Large intestine (tissue), 3 donors: Measurements from ENCODE around the gene PDIA6. TPM values are rescaled to one million over a fixed set of nuclear protein-coding genes. Genes with fewer than 3 reads are reported as not detected.

Source experiments
- DNase-seq, 2 donors: peaks; one replicate each; pipeline versions ENCODE4 v3.0.0 to v3.0.0-alpha.2; 2013
- H3K27ac ChIP-seq: one replicate; pipeline ENCODE4 v1.5.1; 2013; ENCODE audit warnings: low read length
- H3K27me3 ChIP-seq: 2 replicates; pipeline ENCODE4 v1.6.1; 2013; ENCODE audit warnings: low read length; ENCODE audit not compliant: control insufficient read depth, insufficient read depth
- H3K36me3 ChIP-seq: 2 replicates; pipeline ENCODE4 v1.6.1; 2013; ENCODE audit warnings: low read length; ENCODE audit not compliant: control insufficient read depth, insufficient read depth
- H3K4me1 ChIP-seq: one replicate; pipeline ENCODE4 v1.6.1; 2013; ENCODE audit warnings: low read length; ENCODE audit not compliant: control insufficient read depth, insufficient read depth
- H3K4me3 ChIP-seq: one replicate; pipeline ENCODE4 v1.5.1; 2013; ENCODE audit warnings: low read length
- H3K9me3 ChIP-seq: one replicate; pipeline ENCODE4 v1.6.1; 2013; ENCODE audit warnings: mild to moderate bottlenecking, low read depth, low read length, moderate library complexity; ENCODE audit not compliant: control insufficient read depth
- whole genome bisulfite sequencing: methylation state at CpG from one replicate; pipeline ENCODE4 v1.1.5; 2013; ENCODE audit warnings: low lambda C conversion rate; ENCODE audit not compliant: insufficient coverage; 5-methylcytosine and 5-hydroxymethylcytosine counted together
- polyA plus RNA-seq: library from polyadenylated mRNA; unstranded; fragments of 120-200 nt; gene quantifications from one replicate; pipeline ENCODE4 v1.2.1, GENCODE V29; 2013

PDIA6 gene
- polyA plus RNA-seq, 1 donor, result 258 TPM

DNA sequence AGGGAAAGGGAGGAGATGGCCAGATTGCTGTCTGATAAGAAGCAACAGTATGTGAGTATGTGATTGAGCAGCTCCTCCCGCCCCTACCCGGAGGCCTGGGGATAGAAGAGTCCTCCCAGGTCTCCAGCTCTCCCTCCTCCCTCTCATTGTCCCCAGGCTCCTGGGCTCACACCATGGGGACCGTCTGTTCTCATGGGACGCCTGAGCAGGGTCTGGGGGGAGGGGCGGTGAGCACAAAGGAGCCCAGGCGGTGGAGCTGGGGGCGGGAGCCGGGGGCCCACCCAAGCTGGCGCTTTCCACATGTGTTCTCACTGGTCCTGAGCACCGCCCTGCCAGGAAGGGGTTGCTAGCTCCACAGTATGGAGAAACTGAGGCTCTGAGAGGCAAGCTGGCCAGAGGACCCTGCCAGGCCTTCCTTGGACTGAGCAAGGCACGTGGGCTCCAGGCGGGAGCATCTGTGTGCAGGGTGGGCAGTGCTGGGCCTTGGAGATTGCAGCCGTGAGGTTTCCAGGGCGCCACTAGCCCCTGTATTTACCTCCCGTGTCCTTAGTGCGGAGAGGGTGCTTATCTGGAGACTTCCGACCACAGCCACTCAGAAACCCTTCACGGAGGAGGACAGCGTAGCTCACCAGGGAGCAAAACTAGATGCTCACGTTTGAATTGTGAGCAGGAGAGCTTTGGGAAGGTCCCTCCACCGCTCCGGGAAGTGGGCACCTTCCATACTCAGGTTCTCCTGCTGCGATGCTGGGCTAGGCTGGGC, 37.4 kb downstream of the PDIA6 start:
- peaks cover 31% of the 10 kb centered on the region for H3K4me1 ChIP-seq
- peak in 1 of 2 donors; percentile 62 for DNase-seq
- H3K4me3 ChIP-seq, result no peak overlapping the region
- no peaks in the 10 kb centered on the region for H3K9me3 ChIP-seq
- peak overlapping the region; percentile 86 for H3K27ac ChIP-seq
- H3K36me3 ChIP-seq, result peaks cover 23% of the 10 kb centered on the region
- no peaks in the 10 kb centered on the region for H3K27me3 ChIP-seq
- no CpG with 5 or more reads among the region's 23 CpGs for WGBS

DNA sequence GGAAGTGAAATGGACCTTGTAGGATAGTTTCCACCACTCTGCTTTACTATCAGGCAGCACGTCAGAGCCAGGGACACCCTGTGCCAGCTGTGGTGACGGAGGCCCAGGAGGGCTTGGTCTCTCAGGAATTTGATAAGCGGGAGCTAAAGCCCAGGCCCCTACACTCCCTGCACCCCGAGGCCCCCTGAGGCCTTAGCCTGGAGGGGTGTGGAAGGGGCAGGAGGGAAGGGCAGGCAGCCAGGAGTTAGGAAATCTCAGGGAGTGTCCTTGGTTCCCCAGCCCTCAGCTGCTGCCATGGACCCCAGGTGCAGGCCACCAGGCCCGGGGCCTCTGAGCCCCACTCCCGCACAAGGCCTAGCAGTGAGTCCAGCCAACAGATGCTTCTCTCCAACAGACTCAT, 38.2 kb downstream of the PDIA6 start:
- Histone ChIP-seq H3K36me3 (peaks cover 18% of the 10 kb centered on the region), H3K9me3 (no peaks in the 10 kb centered on the region), H3K27me3 (no peaks in the 10 kb centered on the region), H3K27ac (peak overlapping the region; percentile 86), H3K4me3 (no peak overlapping the region), H3K4me1 (peaks cover 31% of the 10 kb centered on the region)
- no CpG with 5 or more reads among the region's 6 CpGs for WGBS
- peak; percentile 91 to 95 for DNase-seq

DNA sequence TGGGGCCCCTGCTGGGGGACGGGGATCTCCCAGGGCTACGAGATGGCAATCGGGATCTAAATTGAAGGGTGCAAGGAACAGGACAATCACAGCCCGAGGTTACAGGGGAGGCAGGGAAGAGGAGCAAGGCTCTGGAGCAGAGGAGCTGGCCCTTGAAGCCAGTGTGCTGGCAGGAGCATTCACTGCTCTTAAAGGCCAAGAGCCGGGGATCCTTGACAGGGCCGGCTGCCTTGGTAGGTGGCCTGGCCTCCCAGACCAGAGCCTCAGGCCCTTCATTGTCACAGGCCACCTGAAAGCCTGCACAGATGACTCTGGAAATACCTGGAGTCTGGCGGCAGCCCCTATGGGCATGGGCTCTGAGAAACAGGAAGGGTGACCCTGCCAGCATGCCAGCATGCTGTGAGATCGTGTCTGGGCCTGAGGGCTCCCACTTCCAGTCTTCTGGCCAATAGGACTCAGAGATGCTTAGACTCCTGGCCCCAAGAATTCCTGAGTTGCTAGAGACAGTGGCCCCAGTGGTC, 38.7 kb downstream of the PDIA6 start:
- DNase-seq, result peak; percentile 52 to 81
- WGBS, result no CpG with 5 or more reads among the region's 8 CpGs
- Histone ChIP-seq H3K27ac (peak overlapping the region; percentile 86), H3K27me3 (no peaks in the 10 kb centered on the region), H3K4me3 (no peak overlapping the region), H3K9me3 (no peaks in the 10 kb centered on the region), H3K4me1 (peaks cover 31% of the 10 kb centered on the region), H3K36me3 (peaks cover 17% of the 10 kb centered on the region)

DNA sequence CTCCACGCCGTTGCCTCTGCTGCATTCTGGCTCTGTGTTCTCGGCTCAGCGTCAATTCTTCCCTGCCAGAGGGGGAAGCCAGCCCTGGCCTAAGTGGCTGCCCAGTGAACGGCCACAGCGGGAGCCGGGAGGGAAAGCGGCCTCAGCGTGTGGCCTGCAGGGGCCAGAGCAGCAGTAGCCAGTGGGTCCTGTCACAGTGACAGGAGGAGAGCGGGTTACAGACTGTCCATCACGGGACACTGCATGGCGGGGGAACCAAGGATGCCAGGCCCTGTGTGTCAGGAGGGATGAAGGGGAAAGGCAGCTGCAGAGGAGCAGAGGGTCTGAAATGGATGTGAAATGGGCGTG, 39.7 kb downstream of the PDIA6 start:
- DNase-seq, result no peak
- Histone ChIP-seq H3K4me3 (no peak overlapping the region), H3K4me1 (peaks cover 31% of the 10 kb centered on the region), H3K36me3 (peaks cover 6% of the 10 kb centered on the region), H3K27me3 (no peaks in the 10 kb centered on the region), H3K9me3 (no peaks in the 10 kb centered on the region), H3K27ac (no peak overlapping the region)
- no CpG with 5 or more reads among the region's 13 CpGs for WGBS

- no peak for DNase-seq
- Histone ChIP-seq H3K27me3 (no peaks in the 10 kb centered on the region), H3K9me3 (no peaks in the 10 kb centered on the region), H3K27ac (no peak overlapping the region), H3K4me1 (peaks cover 31% of the 10 kb centered on the region), H3K36me3 (peaks cover 1% of the 10 kb centered on the region), H3K4me3 (no peak overlapping the region)
- no CpG with 5 or more reads among the region's 12 CpGs for WGBS
These were observed 40.3 kb downstream of the PDIA6 start for GRCh38 chr2:10772201-10772867.

GRCh38 chr2:10771786-10772185, 40.8 kb downstream of the PDIA6 start:
- Histone ChIP-seq H3K36me3 (no peaks in the 10 kb centered on the region), H3K4me1 (peaks cover 31% of the 10 kb centered on the region), H3K27me3 (no peaks in the 10 kb centered on the region), H3K9me3 (no peaks in the 10 kb centered on the region), H3K27ac (no peak overlapping the region), H3K4me3 (no peak overlapping the region)
- no peak for DNase-seq
- no CpG with 5 or more reads among the region's 13 CpGs for WGBS

DNA sequence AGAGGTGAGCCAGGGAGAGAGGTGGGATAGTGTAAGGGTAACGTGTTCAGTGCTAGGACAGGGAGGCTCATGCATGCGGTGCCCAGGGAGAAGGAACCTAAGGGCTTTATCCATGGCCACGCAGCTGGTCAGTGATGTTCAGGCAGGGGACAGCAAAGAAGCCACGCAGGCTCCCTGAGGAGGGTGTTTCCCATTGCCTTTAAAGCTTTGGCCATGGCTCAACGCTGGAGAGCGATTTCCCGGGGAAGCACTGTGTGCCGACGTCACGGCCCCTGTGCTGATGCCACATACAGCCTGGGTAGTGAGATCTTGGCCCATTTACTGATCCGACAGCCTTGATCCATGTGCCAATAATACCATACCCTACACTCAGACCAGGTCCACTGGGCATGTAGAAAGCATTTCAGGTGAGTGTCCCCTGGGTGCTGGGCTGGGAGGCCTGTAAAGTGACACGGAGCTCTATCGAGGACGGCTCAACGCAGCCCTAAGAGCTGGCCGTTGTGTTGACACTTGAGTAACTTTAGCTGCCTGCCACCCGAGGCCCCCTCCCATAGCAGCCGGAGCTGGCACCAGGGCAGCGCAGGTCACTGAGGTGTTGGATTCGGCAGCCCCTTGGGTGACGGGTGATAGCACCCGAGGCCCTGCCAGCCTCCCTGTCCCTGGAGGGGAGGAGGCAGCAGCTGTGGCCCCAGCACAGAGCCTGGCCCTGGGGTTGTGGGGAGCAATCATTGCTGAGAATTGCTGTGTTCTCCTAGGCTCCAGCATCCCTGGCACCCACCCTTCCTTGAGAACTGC, 41.4 kb downstream of the PDIA6 start:
- WGBS, result no CpG with 5 or more reads among the region's 22 CpGs
- no peak overlapping the region for H3K4me3 ChIP-seq
- no peak overlapping the region for H3K27ac ChIP-seq

GRCh38 chr2:10768063-10768507, 44.5 kb downstream of the PDIA6 start:
- DNase-seq, result no peak
- Histone ChIP-seq H3K27me3 (no peaks in the 10 kb centered on the region), H3K4me1 (peaks cover 18% of the 10 kb centered on the region), H3K9me3 (no peaks in the 10 kb centered on the region), H3K27ac (no peak overlapping the region), H3K4me3 (no peak overlapping the region), H3K36me3 (no peaks in the 10 kb centered on the region)
- WGBS, result no CpG with 5 or more reads among the region's 16 CpGs

More for the DNA sequence above, 41.4 kb downstream of the PDIA6 start:
- Histone ChIP-seq H3K9me3 (no peaks in the 10 kb centered on the region), H3K36me3 (no peaks in the 10 kb centered on the region), H3K27me3 (no peaks in the 10 kb centered on the region), H3K4me1 (peaks cover 31% of the 10 kb centered on the region)
- no peak for DNase-seq

- Histone ChIP-seq H3K4me1 (peaks cover 13% of the 10 kb centered on the region), H3K4me3 (no peak overlapping the region), H3K27ac (peak overlapping the region; percentile 23), H3K9me3 (no peaks in the 10 kb centered on the region), H3K27me3 (no peaks in the 10 kb centered on the region), H3K36me3 (no peaks in the 10 kb centered on the region)
- no peak for DNase-seq
- WGBS, result no CpG with 5 or more reads among the region's 12 CpGs
These were observed 46.7 kb downstream of the PDIA6 start for GRCh38 chr2:10765914-10766313.

DNA sequence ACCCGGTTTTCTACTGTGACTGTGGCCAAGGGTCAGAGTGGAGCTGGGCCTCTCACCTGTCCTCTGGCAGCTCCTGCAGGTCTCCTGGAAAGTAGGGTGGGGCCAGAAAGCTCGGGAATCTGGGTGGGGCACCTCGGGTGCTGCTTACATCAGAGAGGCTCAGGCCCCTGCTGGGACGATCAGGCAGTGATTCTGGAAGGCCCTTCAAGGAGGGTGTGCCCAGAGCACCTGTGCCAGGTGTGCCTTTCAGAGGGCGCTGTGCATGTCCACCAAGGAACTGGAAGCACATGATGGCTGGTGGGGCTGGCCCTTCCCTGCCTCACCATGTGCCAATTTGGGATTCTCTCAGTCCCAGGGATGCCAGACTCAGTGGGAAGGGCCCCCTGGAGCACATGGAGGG, 47.1 kb downstream of the PDIA6 start:
- H3K4me3 ChIP-seq, result no peak overlapping the region
- no peaks in the 10 kb centered on the region for H3K9me3 ChIP-seq
- no peaks in the 10 kb centered on the region for H3K36me3 ChIP-seq
- no CpG with 5 or more reads among the region's 5 CpGs for WGBS
- peaks cover 15% of the 10 kb centered on the region for H3K4me1 ChIP-seq
- H3K27ac ChIP-seq, result peak overlapping the region; percentile 28
- H3K27me3 ChIP-seq, result no peaks in the 10 kb centered on the region
- peak; percentile 87 to 93 for DNase-seq
